Activated gamma-delta T cell treated with Interleukin-2 at 50 U/mL for 16 hours (primary cell): ENCODE measurements around the gene MAPK13.

Source experiments
- DNase-seq: peaks from one replicate; pipeline ENCODE4 v3.0.0-alpha.2; 2020

MAPK13 gene

DNA sequence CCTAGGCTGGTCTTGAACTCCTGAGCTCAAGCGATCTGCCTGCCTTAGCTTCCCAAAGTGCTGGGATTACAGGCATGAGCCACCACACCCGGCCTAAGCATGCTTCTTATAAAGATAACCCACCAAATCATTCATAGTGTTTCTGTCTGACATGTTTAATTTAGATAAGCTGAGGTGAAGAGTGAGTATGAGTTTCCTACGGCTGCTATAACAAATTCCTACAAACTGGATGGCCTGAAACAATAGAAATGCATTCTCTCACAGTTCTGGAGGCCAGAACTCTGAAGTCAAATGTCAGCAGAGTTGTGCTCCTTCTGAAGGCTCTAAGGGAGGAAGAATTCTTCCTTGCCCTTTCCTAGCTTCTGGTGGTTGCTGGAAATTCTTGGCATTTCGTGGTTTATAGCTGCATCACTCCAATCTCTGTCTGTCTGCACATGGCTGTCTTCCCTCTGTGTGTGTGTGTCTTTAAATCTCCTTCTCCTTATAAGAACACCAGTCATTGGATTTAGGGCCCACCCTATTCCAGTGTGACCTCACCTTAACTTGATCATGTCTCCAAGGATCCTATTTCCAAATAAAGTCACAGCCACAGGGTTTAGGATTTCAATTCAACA is 29.9 kb downstream of the MAPK13 start:
- DNase-seq: no peak

DNA sequence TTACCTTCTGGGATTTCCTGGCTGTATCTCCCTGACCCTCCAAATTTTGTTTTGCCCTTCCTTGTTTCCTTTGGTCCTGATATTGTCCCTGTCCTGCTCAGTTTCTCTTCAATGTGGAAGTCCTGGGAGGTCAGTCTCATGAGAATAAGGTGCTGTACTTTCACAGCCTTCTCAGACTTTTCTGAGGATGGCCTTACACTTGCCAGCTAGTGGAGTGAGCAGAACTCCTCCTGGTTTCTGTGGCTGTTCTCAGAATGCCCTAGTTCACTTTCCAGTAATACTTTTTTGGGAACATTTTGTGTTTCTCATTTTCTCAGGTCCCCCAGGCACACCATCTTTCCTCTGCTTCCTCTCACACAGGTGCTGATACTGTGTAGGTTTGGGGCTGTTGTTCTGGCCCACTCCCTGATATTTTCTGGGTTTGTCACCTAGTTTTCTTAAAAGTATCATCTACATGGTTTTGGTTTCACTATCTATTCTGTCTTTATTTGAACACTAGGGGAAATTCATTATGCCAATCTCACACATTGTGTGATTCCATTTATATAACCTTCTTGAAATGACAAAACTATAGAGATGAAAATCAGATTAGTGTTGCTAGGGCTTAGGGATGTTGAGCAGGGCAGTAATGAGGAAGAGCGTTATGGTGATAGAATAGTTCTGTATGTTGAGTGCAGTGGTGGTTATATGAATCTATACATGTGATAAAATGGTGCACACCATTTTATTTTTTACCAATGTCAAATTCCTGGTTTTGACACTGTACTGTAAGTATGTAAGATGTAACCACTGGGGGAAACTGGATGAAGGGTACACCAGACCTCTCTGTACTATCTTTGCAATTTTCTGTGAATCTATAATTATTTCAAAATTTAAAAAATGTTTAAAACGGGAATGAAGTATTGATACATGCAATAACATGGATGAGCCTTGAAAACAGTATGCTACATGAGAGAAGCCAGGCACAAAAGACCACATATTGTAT is 39.0 kb downstream of the MAPK13 start:
- DNase-seq: no peak

DNA sequence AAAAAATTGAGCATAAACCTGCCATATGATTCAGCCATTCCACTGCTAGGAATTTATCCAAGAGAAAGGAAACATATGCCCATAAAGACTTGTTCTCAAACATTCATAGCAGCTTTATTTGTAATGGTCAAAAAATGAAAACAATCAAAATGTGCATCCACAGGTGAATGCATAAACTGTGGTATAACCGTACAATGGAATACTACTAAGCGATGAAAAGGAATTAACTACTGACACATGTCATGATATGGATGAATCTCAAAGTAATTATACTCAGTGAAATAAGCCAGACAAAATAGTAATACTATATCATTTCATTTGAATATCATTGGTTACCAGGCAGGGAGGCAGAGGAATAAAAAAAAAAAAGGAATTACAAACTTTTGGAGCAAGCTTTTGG is 40.4 kb downstream of the MAPK13 start:
- no peak for DNase-seq

DNA sequence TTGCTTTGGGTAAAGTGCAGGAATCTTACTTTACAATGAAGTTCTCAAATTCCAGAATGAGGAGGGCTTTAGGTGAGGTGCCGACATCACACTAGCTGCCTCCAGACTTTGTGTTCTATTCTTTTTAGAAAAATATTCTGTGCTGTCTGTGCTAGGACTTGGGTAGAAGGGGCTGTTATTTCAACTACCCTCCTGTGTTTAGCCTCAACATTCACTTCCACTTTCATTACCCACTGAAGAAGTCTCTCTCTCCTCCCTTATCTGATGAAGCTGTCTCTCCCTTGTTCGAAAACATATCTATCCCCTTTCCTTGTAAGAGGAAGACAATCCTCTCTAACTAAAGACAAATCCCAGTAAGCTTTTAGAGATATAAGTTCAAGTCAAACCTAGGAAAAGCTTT is 41.3 kb downstream of the MAPK13 start:
- no peak for DNase-seq

DNA sequence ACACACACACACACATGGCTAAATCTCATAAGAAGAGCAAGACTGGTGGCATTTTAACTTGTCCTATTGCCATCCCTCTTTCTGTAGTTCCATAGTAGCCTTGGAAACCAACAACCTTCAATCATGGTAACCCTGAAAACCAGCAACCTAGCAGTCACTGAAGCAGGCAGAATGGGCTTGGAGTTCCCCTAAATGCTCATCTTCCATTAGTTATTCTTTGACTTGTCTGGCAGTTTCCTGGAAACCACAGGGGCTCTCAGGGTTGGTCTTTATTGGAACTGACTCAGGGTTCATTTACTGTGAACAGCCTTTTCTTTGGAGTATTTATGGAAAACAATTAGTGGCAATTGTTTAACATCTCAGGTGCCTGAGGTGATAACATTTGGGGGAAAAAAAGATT is 46.9 kb downstream of the MAPK13 start:
- no peak for DNase-seq

DNA sequence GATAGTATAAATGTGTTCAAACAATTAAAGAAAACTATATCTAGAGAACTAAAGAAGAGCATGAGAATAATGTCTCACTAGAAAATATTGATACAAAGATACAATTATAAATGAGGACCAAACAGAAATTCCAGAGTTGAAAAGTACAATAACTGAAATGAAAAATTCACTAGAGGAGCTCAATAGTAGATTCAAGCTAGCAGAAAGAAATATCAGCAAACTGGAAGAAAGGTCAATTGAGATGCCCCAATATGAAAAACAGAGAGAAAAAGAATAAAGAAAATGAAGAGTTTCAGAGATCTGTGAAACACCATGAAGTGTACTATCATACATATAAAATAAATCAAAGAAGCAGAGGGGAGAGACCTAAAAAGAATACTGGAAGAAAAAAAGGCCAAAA is 48.2 kb downstream of the MAPK13 start:
- DNase-seq: no peak

DNA sequence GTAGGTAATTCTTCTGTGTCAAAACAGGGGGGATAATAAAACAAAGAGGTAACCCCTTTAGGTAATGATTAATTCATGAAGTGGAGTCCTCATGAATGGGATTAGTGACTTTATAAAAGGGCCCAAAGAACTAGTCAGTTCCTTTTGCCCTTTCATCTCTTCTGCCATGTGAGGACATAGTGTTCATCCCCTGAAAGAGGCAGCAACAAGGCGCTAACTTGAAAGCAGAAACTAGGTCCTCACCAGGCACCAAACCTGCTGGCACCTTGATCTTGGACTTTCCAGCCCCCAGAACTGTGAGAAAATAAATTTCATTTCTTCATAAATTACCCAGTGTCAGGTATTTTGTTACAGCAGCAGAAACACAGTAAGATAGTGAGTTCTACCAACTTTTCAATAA is 49.8 kb downstream of the MAPK13 start:
- DNase-seq: no peak

DNA sequence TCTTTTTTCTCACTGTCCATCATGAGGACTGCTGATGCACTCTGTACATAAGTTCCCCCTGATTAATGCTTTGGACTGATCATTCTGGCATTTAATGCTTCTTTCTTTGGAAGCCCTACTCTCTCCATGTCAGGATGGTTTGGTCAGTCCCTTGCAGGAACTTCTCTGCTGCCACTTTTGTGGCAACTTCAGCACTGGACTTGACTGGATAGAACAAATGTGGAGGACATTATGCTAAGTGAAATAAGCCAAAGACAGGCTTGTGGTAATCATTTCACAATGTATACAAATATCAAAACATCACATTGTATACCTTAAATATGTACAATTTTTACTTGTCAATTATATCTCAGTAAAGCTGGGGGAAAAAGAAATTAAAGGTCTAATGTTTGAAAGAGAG is 54.0 kb downstream of the MAPK13 start:
- no peak for DNase-seq

DNA sequence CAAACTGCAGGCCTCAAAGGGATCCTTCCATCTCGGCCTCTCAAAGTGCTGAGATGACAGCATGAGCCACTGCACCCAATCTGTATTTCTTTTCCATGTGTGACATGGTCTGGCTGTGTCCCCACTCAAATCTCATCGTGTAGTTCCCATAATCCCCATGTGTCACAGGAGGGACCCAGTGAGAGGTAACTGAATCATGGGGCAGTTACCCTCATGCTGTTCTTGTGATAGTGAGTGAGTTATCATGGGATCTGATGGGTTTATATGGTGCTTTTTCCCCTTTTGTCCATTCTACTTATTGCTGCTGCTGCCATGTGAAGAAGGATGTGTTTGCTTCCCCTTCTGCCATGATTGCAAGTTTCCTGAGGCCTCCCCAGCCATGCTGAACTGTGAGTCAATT is 55.9 kb downstream of the MAPK13 start:
- no peak for DNase-seq

DNA sequence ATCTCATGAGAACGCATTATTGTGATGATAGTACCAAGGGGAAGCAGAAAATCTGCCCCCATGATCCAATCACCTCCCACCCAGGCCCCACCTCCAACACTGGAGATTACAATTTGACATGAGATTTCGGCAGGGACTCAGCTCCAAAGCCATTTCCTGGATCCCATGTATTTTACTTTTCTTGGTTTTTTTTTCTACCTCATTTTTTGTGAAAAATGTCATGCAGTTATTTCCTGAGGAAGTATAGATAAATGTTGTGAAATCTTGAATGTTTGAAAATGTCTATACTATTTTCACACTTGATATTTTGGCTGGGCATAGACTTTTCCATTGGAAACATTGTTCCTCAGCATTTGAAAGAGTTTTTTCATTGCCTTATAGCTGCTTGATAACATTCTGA is 57.1 kb downstream of the MAPK13 start:
- no peak for DNase-seq
